VCaP (cell line): ENCODE data around the gene KRTAP10-4.
"Not testable (repeated sequence)": the region's sequence is repeated elsewhere in the genome, so short reads cannot be mapped to it uniquely, and the experiment has no call there.

ENCODE experiments used
- H3K27ac ChIP-seq: fragments of 450-650 bp; 2 replicates; pipeline ENCODE4 v1.5.1; 2017
- CTCF ChIP-seq: fragments of 450-650 bp; conservative IDR thresholded peaks from 2 replicates; pipeline ENCODE4 v1.5.1; 2017; ENCODE audit warnings: mild to moderate bottlenecking, moderate library complexity

KRTAP10-4 gene

GRCh38 chr21:44549525-44550211 lies 23.9 kb upstream of the KRTAP10-4 start:
- TF ChIP-seq CTCF, result no peak
- H3K27ac ChIP-seq, result no peak overlapping the region

GRCh38 chr21:44550285-44550684 lies 23.2 kb upstream of the KRTAP10-4 start:
- not testable (repeated sequence) for H3K27ac ChIP-seq

- TF ChIP-seq CTCF, result no peak
- no peak overlapping the region for H3K27ac ChIP-seq
These were observed 22.7 kb upstream of the KRTAP10-4 start for GRCh38 chr21:44550807-44551206.

- no peak for TF ChIP-seq CTCF
- H3K27ac ChIP-seq, result no peak within 1 kb of the TSS
These were observed 22.1 kb upstream of the KRTAP10-4 start, which contains the start of gene KRTAP10-2 for GRCh38 chr21:44551340-44551961. TSS of gene KRTAP10-2 (minus strand) at chr21:44551505. CDS start at chr21:44551458, 47 bp downstream.

- no peak for TF ChIP-seq CTCF
- no peak overlapping the region for H3K27ac ChIP-seq
These were observed 21.4 kb upstream of the KRTAP10-4 start for GRCh38 chr21:44552136-44552535.

- no peak overlapping the region for H3K27ac ChIP-seq
- no peak for TF ChIP-seq CTCF
These were observed 20.8 kb upstream of the KRTAP10-4 start for GRCh38 chr21:44552681-44553080.

GRCh38 chr21:44555200-44555875 lies 18.2 kb upstream of the KRTAP10-4 start:
- TF ChIP-seq CTCF, result no peak
- no peak overlapping the region for H3K27ac ChIP-seq
